Stimulated activated CD8-positive, alpha-beta memory T cell treated with anti-CD3 and anti-CD28 coated beads, Interleukin-7, amount 100 ng/mL, for 4 hours (primary cell): ENCODE measurements around the gene PTPRM.

Source experiments
- DNase-seq, 2 donors: peaks; one replicate each; pipeline ENCODE4 v3.0.0-alpha.2; 2020; ENCODE audit warnings: low read depth in 2 of 2

PTPRM gene

GRCh38 chr18:7567474-7568425 is 634 bp downstream of the PTPRM start:
- DNase-seq, result no peak

GRCh38 chr18:7568426-7568825 is 1.3 kb downstream of the PTPRM start:
- DNase-seq, result no peak

DNA sequence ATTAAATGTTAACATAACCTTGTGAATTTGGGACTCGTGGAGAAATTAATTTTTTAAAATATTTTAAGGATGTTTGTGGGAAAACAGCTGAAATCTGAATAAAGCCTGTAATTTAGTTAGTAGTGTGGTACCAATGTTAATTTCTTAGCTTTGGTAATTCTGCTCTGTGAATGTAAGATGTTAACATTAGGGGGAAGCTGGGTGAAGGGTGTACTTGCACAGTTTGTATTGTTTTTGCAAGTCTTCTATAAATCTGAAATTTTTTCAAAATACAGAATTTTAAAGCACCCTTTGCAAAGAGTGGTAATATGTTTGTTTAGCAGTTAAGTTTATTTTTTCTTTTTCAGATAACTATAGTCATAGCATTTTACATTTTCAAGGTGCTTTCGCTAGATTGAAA is 4.5 kb downstream of the PTPRM start:
- DNase-seq, result no peak

GRCh38 chr18:7572822-7573221 is 5.7 kb downstream of the PTPRM start:
- no peak for DNase-seq

GRCh38 chr18:7575465-7576028 is 8.4 kb downstream of the PTPRM start:
- DNase-seq, result no peak

- DNase-seq, result no peak
These were observed 9.0 kb downstream of the PTPRM start for GRCh38 chr18:7576077-7576476.

GRCh38 chr18:7576685-7577084 is 9.6 kb downstream of the PTPRM start:
- DNase-seq, result no peak

GRCh38 chr18:7577706-7578105 is 10.6 kb downstream of the PTPRM start:
- DNase-seq, result no peak

DNA sequence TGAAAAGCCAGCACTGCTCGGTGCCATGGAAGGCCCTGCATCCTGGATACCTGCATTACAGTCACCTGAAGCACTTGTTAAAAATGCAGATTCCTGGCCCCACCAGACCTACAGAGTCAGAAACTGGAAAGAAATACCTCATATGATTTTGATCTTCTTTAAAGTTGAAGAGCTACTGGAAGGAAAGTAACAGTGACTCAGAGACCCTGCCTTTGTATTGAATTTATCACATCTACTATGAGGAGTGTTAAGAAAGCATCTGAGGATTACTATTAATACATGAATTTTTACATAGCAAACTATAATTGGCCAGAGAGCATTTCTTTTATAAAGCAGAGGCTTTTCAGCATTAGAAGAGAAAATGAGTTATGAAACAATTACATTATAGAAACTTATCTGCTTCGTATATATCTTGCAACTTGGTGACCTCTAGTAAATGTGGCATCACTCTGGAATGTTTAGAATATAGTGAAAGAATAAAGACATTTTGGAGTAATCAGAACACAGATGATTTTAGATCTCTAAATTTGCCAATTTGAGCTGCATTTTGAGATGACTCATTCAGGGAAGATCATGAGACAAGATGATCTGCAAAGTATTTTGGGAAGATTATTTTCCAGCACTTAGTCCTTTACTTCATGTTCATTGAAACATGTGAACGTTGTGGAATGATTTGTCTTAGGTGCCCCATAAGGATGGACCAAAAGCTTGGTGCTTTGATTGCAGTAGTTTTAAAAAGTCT is 12.2 kb downstream of the PTPRM start:
- DNase-seq, result no peak

- DNase-seq, result no peak
These were observed 12.9 kb downstream of the PTPRM start for GRCh38 chr18:7579918-7580542.

- DNase-seq, result no peak
These were observed 17.6 kb downstream of the PTPRM start for GRCh38 chr18:7584646-7585275.

GRCh38 chr18:7585276-7585670 is 18.2 kb downstream of the PTPRM start:
- no peak for DNase-seq

- no peak for DNase-seq
These were observed 19.3 kb downstream of the PTPRM start for GRCh38 chr18:7586379-7586778.

- no peak for DNase-seq
These were observed 23.9 kb downstream of the PTPRM start for GRCh38 chr18:7590826-7591560.

- DNase-seq, result no peak
These were observed 25.4 kb downstream of the PTPRM start for GRCh38 chr18:7592305-7593071.

DNA sequence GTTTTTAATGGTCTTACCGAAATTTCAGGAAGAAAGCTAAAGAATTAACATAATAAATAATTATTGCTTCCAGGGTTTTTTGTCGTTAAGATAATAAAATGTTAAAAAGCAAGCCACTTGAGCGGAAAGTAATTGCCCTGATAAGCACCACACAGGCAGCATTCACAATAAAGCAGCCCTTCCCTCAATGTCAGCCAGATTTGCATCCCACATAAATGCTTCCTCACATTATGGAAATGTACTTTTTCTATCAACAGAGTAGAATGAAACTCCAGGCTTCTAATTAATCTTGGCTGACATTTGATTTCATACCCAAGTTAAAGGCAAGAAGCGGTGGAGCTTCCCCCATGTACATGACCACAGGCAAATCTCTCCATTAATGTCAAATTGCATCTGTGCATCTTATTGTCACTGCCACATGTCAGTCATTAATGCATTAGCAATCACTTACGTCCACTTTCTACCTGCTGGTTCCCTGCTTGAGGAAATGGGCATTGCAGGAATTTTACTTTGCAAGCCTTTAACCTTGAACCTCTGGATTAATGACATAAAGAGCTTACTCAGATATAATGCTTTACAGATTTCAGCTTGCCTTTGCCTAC is 26.2 kb downstream of the PTPRM start:
- DNase-seq, result no peak

GRCh38 chr18:7596147-7596546 is 29.0 kb downstream of the PTPRM start:
- no peak for DNase-seq

GRCh38 chr18:7597500-7597899 is 30.4 kb downstream of the PTPRM start:
- no peak for DNase-seq

DNA sequence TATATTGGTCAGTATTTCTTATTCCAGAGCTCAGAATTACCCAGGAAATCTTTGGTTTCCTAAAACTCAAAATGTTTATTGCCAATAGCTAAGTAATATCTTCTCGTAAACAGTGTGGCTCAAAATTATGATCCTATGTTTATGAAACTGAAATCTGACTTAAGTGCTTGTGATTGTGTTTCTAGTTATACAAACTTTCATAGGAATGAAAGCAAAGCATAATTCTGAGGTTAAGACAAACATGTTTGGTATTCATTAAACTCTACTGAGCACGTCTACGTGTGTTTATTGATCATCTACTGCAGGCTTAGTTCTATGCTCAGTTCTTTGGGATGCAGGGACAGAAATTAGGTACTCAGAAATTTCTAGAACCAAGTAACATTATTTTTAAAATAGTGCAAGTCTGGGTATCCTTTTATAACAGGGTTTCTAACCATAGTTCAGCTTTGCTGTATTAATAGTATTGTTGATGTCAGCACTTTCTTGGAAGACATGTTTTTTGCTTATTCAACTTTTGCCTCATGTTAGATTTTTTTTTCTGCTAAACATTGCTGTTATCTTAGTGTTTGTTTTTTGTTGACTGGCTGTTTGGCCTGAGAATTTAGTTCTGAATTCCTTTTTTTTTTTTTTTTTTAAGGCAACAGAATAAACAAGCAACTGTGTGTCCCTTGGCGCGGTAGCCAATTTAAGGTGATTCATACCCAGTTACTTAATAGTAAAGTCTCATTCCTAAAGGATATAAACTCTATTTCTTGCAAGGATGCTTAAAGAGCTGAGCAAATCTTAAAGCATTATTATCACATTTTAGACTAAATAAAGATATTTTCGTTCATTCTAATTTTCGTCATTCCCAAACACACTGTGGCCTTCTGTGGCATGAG is 31.3 kb downstream of the PTPRM start:
- DNase-seq, result no peak
